ENCODE data around the gene CPNE2.
"Not testable (repeated sequence)": the region's sequence is repeated elsewhere in the genome, so short reads cannot be mapped to it uniquely, and the experiment has no call there.

CPNE2 gene

DNA sequence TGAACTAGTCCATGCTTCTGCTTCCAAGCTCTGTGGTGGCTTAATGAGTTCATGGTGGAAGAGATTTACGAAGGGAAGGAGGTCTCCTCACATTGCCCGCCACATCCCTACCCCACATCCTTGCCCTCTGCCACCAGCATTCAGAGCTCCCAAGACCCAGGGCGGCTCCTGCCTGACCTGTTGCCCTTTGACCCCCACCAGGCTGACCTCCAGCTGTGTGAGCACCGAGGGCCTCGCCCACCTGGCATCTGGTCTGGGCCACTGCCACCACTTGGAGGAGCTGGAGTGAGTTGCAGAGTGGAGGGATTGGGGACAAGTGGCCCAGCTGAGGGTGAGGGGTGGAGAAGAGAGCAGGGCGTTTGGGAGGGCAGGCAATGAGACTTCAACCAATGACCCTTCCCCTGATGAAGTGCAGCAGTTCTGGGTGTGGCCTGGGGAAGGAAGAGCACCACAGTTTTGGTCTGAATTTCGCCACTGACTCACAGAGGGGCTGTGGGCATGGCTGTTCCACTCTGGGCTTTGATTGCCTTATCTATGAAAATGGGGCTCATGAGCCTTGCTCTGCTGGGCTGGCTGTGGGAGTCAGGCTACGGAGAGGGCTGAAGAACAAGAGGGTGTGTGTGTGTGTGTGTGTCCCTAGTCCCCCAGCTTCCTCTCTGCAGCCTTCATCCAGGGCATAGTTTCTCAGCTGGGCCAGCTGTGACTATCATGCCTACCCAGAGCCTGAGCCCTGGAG is 22.6 kb upstream of the CPNE2 start:
- no peak for DNase-seq (ENCODE audit: low read depth in 2 of 2)

- no peak for DNase-seq (ENCODE audit: low read depth in 2 of 2)
Measured at GRCh38 chr16:57070424-57070823, 22.0 kb upstream of the CPNE2 start.

DNA sequence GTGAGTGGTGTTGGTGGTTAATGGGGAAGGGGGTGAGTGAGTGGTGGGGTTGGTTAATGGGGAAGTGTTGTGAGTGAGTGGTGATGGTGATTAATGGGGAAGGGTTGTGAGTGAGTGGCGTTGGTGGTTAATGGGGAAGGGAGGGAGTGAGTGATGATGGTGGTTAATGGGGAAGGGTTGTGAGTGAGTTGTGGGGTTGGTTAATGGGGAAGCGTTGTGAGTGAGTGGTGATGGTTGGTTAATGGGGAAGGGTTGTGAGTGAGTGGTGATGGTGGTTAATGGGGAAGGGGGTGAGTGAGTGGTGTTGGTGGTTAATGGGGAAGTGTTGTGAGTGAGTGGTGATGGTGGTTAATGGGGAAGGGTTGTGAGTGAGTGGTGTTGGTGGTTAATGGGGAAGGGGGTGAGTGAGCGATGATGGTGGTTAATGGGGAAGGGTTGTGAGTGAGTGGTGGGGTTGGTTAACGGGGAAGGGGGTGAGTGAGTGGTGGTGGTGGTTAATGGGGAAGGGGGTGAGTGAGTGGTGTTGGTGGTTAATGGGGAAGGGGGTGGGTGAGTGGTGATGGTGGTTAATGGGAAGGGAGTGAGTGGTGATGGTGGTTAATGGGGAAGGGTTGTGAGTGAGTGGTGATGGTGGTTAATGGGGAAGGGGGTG is 21.2 kb upstream of the CPNE2 start:
- DNase-seq (ENCODE audit: low read depth in 2 of 2) = not testable (repeated sequence)

DNA sequence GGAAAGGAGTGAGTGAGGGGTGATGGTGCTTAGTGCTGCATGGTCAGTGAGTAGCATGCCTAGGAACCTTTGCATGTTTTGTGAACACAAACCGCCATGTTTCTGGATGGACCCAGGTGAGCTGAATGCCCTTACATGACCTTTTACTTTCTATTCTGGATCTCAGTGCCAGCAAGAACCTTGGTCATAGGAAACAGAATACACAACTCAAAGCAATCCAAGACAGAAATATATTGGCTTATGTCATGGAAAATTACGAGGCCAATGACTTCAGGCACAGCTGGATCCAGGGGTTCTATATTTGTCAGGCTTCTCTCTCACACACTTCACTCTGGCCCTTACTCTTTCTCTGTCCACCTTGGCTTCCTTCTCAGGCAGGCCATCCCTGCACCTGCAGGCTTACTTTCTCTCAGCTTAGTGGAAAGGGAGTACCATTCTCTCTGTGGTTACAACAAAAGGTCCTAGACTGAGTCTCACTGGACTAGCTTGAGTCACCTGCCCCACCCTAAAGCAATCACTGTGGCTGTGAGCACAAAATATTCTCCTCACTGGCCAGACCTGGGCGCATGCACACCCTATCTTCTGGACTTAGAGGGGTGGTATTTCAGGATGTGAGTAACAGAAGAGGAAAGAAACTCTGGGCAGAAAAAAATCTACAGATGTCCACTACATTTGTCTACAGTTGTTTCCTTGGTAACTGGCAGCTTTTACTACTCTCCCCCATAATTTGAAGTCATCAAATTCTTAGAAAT is 20.4 kb upstream of the CPNE2 start:
- no peak for DNase-seq (ENCODE audit: low read depth in 2 of 2)

DNA sequence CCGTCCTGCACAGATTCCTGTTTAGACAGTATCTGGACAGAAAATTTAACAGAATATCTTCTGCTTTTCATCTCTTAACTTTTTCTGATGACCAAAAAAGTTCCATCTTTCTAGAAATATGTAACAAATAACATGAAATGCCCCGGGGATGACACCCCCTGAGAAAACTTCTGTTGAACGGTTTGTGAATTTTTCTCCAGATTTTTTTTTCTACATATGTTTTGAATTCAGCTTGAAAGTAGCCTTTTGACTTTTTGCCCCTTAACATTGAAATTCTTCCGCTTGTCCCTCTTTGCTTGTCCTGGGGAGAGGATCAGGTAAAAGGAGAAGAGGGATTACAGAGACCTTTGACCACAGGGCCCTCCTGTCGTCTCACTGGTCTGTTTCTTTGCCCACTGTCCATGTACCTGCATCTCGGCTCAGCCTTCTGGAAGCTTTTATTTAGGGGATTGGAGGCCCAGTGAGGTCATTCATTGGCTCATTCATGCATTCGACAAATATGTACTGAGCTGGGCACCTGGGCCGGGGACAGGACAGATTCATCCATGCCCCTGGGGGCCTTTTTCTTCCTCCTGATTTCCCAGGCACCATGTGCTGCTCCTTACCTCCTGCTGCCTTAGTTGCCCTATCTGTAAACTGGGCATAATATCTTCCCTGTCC is 19.6 kb upstream of the CPNE2 start:
- no peak for DNase-seq (ENCODE audit: low read depth in 2 of 2)

GRCh38 chr16:57077714-57078113 is 14.7 kb upstream of the CPNE2 start:
- no peak for DNase-seq (ENCODE audit: low read depth in 2 of 2)

DNA sequence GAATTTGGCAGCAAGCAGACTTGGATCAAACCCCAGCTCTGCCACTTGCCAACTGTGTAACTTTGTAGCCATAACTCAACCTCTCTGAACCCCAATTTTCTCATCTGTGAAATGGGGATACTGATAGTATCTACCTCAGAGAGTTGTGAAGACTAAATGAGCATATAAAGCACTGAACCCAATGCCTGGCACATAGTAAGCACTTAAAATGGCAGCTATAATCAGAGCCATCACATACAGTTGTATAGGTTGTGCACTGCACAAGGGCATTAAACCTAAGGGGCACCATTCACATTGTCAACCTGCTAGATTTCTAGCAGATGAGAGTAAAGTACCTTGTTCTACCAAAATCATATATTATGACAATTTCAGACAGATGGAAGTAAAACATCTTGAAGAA is 10.6 kb upstream of the CPNE2 start:
- no peak for DNase-seq (ENCODE audit: low read depth in 2 of 2)

- DNase-seq (ENCODE audit: low read depth in 2 of 2) = no peak
Measured at GRCh38 chr16:57082664-57083063, 9.7 kb upstream of the CPNE2 start.

DNA sequence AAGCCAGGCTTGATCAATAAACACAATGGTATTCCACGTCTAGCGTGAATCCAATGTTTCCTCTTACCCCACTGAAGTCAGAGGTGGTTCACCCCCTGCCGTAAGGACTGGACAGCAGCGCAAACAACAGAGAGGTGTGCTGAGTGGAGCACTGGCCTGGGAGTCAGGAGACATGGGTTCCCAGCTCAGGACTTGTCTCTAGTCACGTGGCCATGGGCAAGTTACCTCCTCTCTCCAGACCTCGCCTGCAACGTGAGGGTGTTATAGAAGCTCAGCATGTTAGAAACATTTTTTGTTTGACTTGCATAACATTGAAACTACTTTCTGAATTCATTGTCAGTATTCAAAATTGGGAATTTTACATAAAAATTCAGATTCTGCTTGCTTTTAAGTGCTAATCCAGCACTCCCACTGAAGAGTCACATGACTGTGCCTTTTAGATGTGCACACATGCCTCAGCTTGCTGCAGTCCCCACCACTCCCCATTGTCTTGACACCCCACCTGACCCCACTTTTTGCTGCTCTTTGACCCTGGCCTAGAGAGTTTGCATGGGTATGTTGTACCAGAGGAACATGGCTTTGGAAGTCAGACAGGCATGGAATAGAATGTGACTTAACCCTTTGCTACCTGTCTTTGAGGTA is 8.8 kb upstream of the CPNE2 start:
- DNase-seq (ENCODE audit: low read depth in 2 of 2) = no peak

DNA sequence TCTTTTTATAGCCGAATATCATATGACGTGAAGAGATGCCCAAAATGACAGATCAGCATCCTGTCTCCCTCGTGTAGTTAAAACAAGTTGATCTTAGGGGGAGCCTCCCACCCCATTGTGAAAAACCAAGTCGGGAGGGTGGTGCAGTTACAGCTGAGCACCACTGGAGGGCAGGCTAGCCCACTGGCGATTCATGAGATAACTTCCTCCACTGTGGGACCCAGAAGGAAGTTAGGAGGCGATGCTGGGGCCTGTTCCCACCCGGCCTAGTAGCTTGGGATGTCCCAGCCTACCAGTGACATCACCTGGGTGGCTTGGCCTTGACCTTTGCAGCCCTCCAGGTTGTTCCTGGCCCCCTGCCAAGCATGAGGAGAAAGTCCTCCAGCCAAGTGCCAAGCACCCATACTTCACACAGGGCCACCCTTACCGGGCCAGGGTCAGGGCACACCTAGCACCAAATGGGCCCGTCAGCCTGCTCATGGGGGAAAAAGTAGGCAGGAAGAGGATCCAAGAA is 8.1 kb upstream of the CPNE2 start:
- DNase-seq (ENCODE audit: low read depth in 2 of 2) = peak; percentile 39 to 47

DNA sequence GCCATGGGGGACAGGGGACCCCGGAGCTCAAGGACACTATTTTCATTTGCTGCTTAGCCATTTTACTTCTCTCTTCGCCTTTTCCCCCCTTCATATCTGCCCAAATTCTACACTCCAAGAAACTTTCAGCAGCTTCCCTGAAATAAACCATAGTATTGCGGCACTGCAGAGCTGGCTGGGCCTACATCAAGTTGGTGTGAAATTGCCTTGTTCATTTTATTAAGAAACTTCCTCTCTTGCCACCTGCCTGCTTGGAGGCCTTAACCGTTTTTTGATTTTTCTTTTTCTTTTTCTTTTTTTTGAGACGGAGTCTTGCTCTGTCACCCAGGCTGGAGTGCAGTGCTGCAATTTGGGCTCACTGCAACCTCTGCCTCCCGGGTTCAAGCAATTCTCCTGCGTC is 7.4 kb upstream of the CPNE2 start:
- DNase-seq (ENCODE audit: low read depth in 2 of 2) = no peak

DNA sequence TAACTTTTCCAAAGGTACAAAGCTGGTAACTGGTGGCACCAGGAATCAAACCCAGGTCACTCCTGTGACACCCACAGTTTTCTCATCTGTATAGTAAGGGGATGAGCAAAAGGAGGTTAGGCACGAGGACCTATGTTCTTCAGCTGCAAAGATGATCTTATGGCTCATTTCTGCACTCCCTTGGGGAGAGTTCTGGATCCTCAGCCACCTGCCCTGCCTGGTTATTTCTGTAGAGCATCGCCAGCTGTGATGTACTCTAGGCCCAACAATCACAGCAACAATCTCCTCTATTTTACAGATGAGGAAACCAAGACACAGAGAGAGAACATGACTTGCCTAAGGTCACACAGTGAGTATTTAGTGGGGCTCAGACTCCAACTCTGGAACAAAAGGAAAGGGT is 5.4 kb upstream of the CPNE2 start:
- no peak for DNase-seq (ENCODE audit: low read depth in 2 of 2)

DNA sequence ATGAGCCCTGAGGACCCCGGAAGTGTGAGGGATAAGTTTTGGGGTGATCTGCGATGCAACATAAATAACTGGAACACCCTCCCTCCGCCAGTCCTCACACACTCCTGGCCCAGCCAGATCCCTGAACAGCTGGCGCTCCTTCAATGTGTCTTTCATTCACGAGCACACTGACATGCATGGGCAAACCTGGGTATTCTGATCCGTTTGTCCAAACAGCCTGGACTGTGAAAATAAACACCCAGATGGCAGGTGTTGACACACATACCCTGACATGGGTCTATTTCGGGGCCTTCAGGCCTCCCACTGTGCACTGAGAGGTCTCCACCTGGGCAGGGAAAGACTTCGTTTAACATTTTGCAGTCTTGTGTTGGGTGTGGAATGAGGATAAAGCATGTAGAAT is 3.0 kb upstream of the CPNE2 start:
- no peak for DNase-seq (ENCODE audit: low read depth in 2 of 2)

- DNase-seq (ENCODE audit: low read depth in 2 of 2) = no peak
Measured at GRCh38 chr16:57091200-57091974, 996 bp upstream of the CPNE2 start.

GRCh38 chr16:57092786-57093411 is 516 bp downstream of the CPNE2 start:
- no peak for DNase-seq (ENCODE audit: low read depth in 2 of 2)

DNA sequence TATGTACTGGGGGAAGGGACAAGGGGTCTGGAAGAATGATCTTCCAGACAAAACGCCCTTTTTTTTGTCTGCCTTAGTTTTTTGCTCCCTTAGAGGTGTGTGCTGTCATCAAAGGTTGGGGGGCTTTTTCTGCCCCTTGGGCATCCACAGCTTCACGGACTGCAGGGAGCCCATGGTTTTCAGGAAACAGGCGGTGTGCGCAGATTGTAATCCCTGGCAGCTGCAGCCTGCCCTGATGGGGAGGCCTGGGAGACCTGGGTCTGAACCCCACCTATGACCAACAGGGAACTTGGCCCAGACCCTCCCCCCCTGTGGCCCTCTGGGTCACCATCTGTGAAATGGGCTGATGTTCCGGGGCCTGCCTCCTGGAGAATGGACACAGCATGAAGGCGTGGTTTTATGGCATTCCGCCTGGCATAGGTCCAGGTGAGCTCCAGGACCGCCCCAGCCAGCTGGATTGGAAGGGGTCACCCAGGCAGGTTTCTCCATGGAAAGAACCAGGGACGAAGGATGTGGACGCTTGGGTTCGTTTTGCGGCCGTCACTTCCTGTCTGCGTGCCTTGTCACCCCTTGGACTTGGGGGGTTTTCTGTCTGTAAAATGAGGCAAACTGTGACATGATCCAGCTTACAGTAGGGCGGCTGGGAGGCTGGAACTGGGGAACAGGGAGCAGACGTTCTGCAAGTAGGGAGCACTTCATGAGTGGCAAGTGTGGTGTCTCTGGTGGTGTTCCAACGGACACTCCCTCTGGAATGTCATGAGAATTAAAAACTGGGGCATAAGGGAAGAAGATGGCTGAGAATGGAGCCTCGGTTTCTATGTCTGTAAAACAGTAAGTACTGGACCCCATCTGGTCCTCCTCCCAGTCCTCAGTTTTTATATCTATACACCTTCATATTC is 1.5 kb downstream of the CPNE2 start:
- DNase-seq (ENCODE audit: low read depth in 2 of 2) = no peak

GRCh38 chr16:57094911-57095310 is 2.5 kb downstream of the CPNE2 start:
- no peak for DNase-seq (ENCODE audit: low read depth in 2 of 2)

GRCh38 chr16:57096192-57096591 is 3.8 kb downstream of the CPNE2 start:
- no peak for DNase-seq (ENCODE audit: low read depth in 2 of 2)

- no peak for DNase-seq (ENCODE audit: low read depth in 2 of 2)
Measured at GRCh38 chr16:57096793-57097192, 4.4 kb downstream of the CPNE2 start.
